HG03280 (cell line): ENCODE results near the gene CCND2.
A peak's percentile ranks its signal among the peaks of the same experiment; 100 is the strongest.

Experiments used
- ATAC-seq: cut with Tn5 transposase; IDR thresholded peaks from one replicate; pipeline ENCODE4 v1.9.1; 2021; ENCODE audit warnings: mild to moderate bottlenecking, moderate library complexity; ENCODE audit not compliant: unreplicated experiment

The CCND2 gene

GRCh38 chr12:4275870-4276301 lies 2.3 kb downstream of the CCND2 start:
- no peak for ATAC-seq

- peak; percentile 40 for ATAC-seq
These were observed 3.1 kb downstream of the CCND2 start for GRCh38 chr12:4276524-4277204.

- ATAC-seq = no peak
These were observed 3.6 kb downstream of the CCND2 start for GRCh38 chr12:4277205-4277543.

GRCh38 chr12:4277857-4278256 lies 4.3 kb downstream of the CCND2 start:
- ATAC-seq = no peak

GRCh38 chr12:4278329-4279197 lies 5.0 kb downstream of the CCND2 start:
- no peak for ATAC-seq

- no peak for ATAC-seq
These were observed 5.7 kb downstream of the CCND2 start for GRCh38 chr12:4279198-4279690.

GRCh38 chr12:4280351-4281163 lies 7.0 kb downstream of the CCND2 start:
- ATAC-seq = no peak

GRCh38 chr12:4281173-4281654 lies 7.7 kb downstream of the CCND2 start:
- no peak for ATAC-seq

- ATAC-seq = no peak
These were observed 8.7 kb downstream of the CCND2 start for GRCh38 chr12:4282103-4282891.

GRCh38 chr12:4282892-4283511 lies 9.4 kb downstream of the CCND2 start:
- ATAC-seq = no peak

- ATAC-seq = no peak
These were observed 10.1 kb downstream of the CCND2 start for GRCh38 chr12:4283512-4284255.

- ATAC-seq = no peak
These were observed 10.7 kb downstream of the CCND2 start for GRCh38 chr12:4284306-4284705.

- ATAC-seq = no peak
These were observed 11.5 kb downstream of the CCND2 start for GRCh38 chr12:4285070-4285469.

- no peak for ATAC-seq
These were observed 12.7 kb downstream of the CCND2 start for GRCh38 chr12:4286228-4286627.

- ATAC-seq = no peak
These were observed 13.3 kb downstream of the CCND2 start for GRCh38 chr12:4286771-4287317.

- ATAC-seq = no peak
These were observed 14.0 kb downstream of the CCND2 start for GRCh38 chr12:4287325-4288211.

- no peak for ATAC-seq
These were observed 15.0 kb downstream of the CCND2 start for GRCh38 chr12:4288296-4289131.
